Measurements from ENCODE around the gene PCSK1.

DNA sequence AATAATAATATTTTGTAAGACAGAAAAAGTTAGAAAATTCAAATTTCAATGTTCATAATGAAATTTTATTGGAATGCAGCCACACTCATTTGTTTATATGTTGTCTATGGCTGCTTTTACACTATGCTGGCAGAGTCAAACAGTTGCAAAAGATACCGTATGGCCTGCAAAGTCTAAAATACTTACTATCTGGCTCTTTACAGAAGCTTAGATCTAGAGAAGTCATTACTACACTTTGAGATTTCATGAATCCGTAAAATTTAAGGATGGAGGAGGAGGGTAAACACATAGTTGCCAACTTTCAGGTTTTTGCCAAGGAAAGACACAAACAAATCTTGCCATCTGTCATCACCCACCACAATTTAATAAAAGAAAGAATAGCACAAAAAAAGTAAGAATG is 25.1 kb upstream of the PCSK1 start:
- no peak for TF ChIP-seq POLR2AphosphoS5 (IDR thresholded peaks at IDR 0.05; ENCODE audit: low read depth, low read length)
- no peak for TF ChIP-seq REST (IDR thresholded peaks at IDR 0.05; ENCODE audit: insufficient read depth in 1 of 2, low read depth in 2 of 2, low read length in 2 of 2)
- TF ChIP-seq FOXP2 (optimal IDR thresholded peaks at IDR 0.05; ENCODE audit: borderline replicate concordance, extremely low read depth, extremely low read length, insufficient read depth): no peak
- TF ChIP-seq TAF1 (IDR thresholded peaks at IDR 0.05; ENCODE audit: borderline replicate concordance, insufficient read depth, low read length): no peak
